IMR-90 (cell line): Measurements from ENCODE around the gene TSGA10. TPM values are rescaled to one million over a fixed set of nuclear protein-coding genes. Genes with fewer than 3 reads are reported as not detected.

Source experiments
- ATAC-seq: fragments of 200-7000 bp; cut with Tn5 transposase; 2 replicates; pipeline ENCODE4 v1.9.1; 2020; ENCODE audit warnings: low read depth, mild to moderate bottlenecking, moderate library complexity
- BruUV-seq: library from RNA; stranded (reverse); fragments of 400-500 nt; replicated peaks from 2 replicates; lab custom pipeline; 2021; lab: Mats Ljungman, UMichigan
- CTCF ChIA-PET: fragments of 300-600 bp; formaldehyde crosslinking; extraction: SDS; loops from one replicate; lab custom pipeline; 2021; ENCODE audit warnings: antibody characterized with exemption; lab: Yijun Ruan, JAX
- POLR2A ChIA-PET: fragments of 300-600 bp; sonication (Branson Sonifier 250); formaldehyde crosslinking; loops from one replicate; lab custom pipeline; 2022; ENCODE audit warnings: antibody characterized with exemption; ENCODE audit not compliant: unreplicated experiment; lab: Charles Lee
- DNase-seq: peaks from one replicate; pipeline ENCODE4 v3.0.0; 2013
- H2AFZ ChIP-seq: replicated peaks from 2 replicates; pipeline ENCODE3; 2013; ENCODE audit warnings: low read length, mild to moderate bottlenecking; ENCODE audit not compliant: poor library complexity
- H2AK5ac ChIP-seq: 2 replicates; pipeline ENCODE4 v1.6.1; 2013; ENCODE audit warnings: low read depth, low read length, inconsistent platforms
- H2AK9ac ChIP-seq: replicated peaks from 2 replicates; pipeline ENCODE3; 2013; ENCODE audit warnings: mild to moderate bottlenecking, low read depth, low read length, moderate library complexity; ENCODE audit not compliant: poor library complexity
- H2BK120ac ChIP-seq: 2 replicates; pipeline ENCODE4 v1.6.1; 2013; ENCODE audit warnings: low read depth, low read length, inconsistent platforms
- H2BK15ac ChIP-seq: 3 replicates; pipeline ENCODE4 v1.6.1; 2013; ENCODE audit warnings: low read depth, low read length, inconsistent platforms
- H2BK20ac ChIP-seq: 2 replicates; pipeline ENCODE4 v1.6.1; 2013; ENCODE audit warnings: low read depth, mild to moderate bottlenecking, inconsistent platforms, low read length, moderate library complexity
- H2BK5ac ChIP-seq: 2 replicates; pipeline ENCODE4 v1.6.1; 2013; ENCODE audit warnings: mild to moderate bottlenecking, low read depth, low read length, inconsistent platforms; ENCODE audit not compliant: poor library complexity, severe bottlenecking
- H3K14ac ChIP-seq: replicated peaks from 2 replicates; pipeline ENCODE4 v1.6.1; 2013; ENCODE audit warnings: low read depth, low read length, inconsistent platforms
- H3K18ac ChIP-seq: 2 replicates; pipeline ENCODE4 v1.6.1; 2013; ENCODE audit warnings: low read depth, low read length, control low read depth
- H3K23ac ChIP-seq: 2 replicates; pipeline ENCODE4 v1.6.1; 2013; ENCODE audit warnings: low read depth, low read length, inconsistent platforms
- H3K27ac ChIP-seq: 2 replicates; pipeline ENCODE4 v1.5.1; 2013; ENCODE audit warnings: mild to moderate bottlenecking, control low read depth, low read length; ENCODE audit not compliant: insufficient read depth
- H3K27me3 ChIP-seq: 2 replicates; pipeline ENCODE4 v1.6.1; 2013; ENCODE audit warnings: low read length; ENCODE audit not compliant: control insufficient read depth, insufficient read depth
- H3K36me3 ChIP-seq: 2 replicates; pipeline ENCODE4 v1.6.1; 2013; ENCODE audit warnings: low read length, mixed read lengths; ENCODE audit not compliant: control insufficient read depth, insufficient read depth
- H3K4ac ChIP-seq: 2 replicates; pipeline ENCODE4 v1.6.1; 2013; ENCODE audit warnings: low read depth, low read length, inconsistent platforms
- H3K4me1 ChIP-seq: 2 replicates; pipeline ENCODE4 v1.6.1; 2013; ENCODE audit warnings: low read length, mixed read lengths; ENCODE audit not compliant: control insufficient read depth, insufficient read depth
- H3K4me2 ChIP-seq: 2 replicates; pipeline ENCODE4 v1.6.1; 2013; ENCODE audit warnings: low read depth, mild to moderate bottlenecking, control low read depth, low read length, moderate library complexity
- H3K4me3 ChIP-seq: 2 replicates; pipeline ENCODE4 v1.5.1; 2013; ENCODE audit warnings: low read depth, mild to moderate bottlenecking, control low read depth, low read length, moderate library complexity; ENCODE audit not compliant: insufficient read depth
- H3K56ac ChIP-seq: 2 replicates; pipeline ENCODE4 v1.6.1; 2013; ENCODE audit warnings: low read length, inconsistent platforms; ENCODE audit not compliant: insufficient read depth; ENCODE audit errors: extremely low read depth
- H3K79me1 ChIP-seq, 2 experiments: 2 replicates each; pipeline ENCODE4 v1.6.1; 2013; ENCODE audit warnings: low read length in 2 of 2, inconsistent platforms in 1 of 2, low read depth in 1 of 2
- H3K9ac ChIP-seq: 2 replicates; pipeline ENCODE4 v1.6.1; 2013; ENCODE audit warnings: low read depth, low read length, control low read depth
- H3K9me1 ChIP-seq: 2 replicates; pipeline ENCODE4 v1.6.1; 2013; ENCODE audit warnings: low read length, inconsistent platforms; ENCODE audit not compliant: insufficient read depth
- H3K9me3 ChIP-seq: 2 replicates; pipeline ENCODE4 v1.6.1; 2013; ENCODE audit warnings: low read length; ENCODE audit not compliant: control insufficient read depth, insufficient read depth
- H4K20me1 ChIP-seq: 2 replicates; pipeline ENCODE4 v1.6.1; 2013; ENCODE audit warnings: low read length, inconsistent platforms; ENCODE audit not compliant: insufficient read depth
- H4K5ac ChIP-seq: 2 replicates; pipeline ENCODE4 v1.6.1; 2013; ENCODE audit warnings: mild to moderate bottlenecking, low read depth, low read length, control low read depth
- H4K8ac ChIP-seq, 2 experiments: 2 replicates each; pipeline ENCODE4 v1.6.1; 2013; ENCODE audit warnings: low read depth in 2 of 2, low read length in 2 of 2, control low read depth in 1 of 2, inconsistent platforms in 1 of 2
- H4K91ac ChIP-seq: 2 replicates; pipeline ENCODE4 v1.6.1; 2013; ENCODE audit warnings: low read depth, low read length, inconsistent platforms; ENCODE audit not compliant: insufficient read depth
- FOS ChIP-seq: fragments of 150-350 bp; IDR thresholded peaks from 2 replicates; pipeline ENCODE4 v1.6.1; 2016; ENCODE audit warnings: low read depth, low read length
- NFE2L2 ChIP-seq: fragments of 150-350 bp; IDR thresholded peaks from 2 replicates; pipeline ENCODE4 v1.6.1; 2016; ENCODE audit warnings: low read depth, mild to moderate bottlenecking, low read length
- RAD21 ChIP-seq: IDR thresholded peaks from 2 replicates; pipeline ENCODE4 v1.6.1; 2012; ENCODE audit warnings: low read length, improper control_type of control experiment
- RFX5 ChIP-seq: IDR thresholded peaks from 2 replicates; pipeline ENCODE4 v1.8.0; 2012; ENCODE audit warnings: low read depth, mild to moderate bottlenecking, low read length, moderate library complexity
- WGBS, 2 experiments: methylation state at CpG; one replicate each; pipeline versions ENCODE4 v1.1.5 to v1.1.7; 2013; ENCODE audit warnings: missing lambda C conversion rate in 2 of 2; ENCODE audit not compliant: insufficient read length in 1 of 2; ENCODE audit errors: extremely low coverage in 2 of 2; 5-methylcytosine and 5-hydroxymethylcytosine counted together
- dilution Hi-C: fragments of 300-500 bp; cut with HindIII; formaldehyde crosslinking; loops from one replicate; pipeline ENCODE4 v1.14.3; 2018; ENCODE audit warnings: low sequenced_read_pairs; ENCODE audit not compliant: unreplicated experiment
- in situ Hi-C: fragments of 300-500 bp; cut with MboI; formaldehyde crosslinking; loops from 3 replicates; pipeline ENCODE4 v1.14.3; 2019; ENCODE audit warnings: low sequenced_read_pairs, inconsistent platforms, mixed read lengths
- intact Hi-C: fragments of 100-400 bp; cut with micrococcal nuclease; formaldehyde crosslinking; loops from 2 replicates; pipeline ENCODE4 v1.10.0; 2022
- polyA plus RNA-seq, 3 experiments: library from polyadenylated mRNA; depleted of rRNA; stranded (reverse); fragments of >200 nt; gene quantifications; 2 replicates each; pipeline ENCODE4 v1.2.3, GENCODE V29; 2012; ENCODE audit warnings: low replicate concordance in 1 of 3
- total RNA-seq: library from RNA; depleted of rRNA; stranded (reverse); fragments of >200 nt; gene quantifications from 2 replicates; pipeline ENCODE4 v1.2.3, GENCODE V29; 2012
- TF ChIP-seq, protein P1 (sequence below): conservative IDR thresholded peaks from 2 replicates; pipeline ENCODE4 v1.5.1; 2012; ENCODE audit warnings: mild to moderate bottlenecking, low read depth, low read length, improper control_type of control experiment

TSGA10 gene
- total and polyA plus RNA-seq, 2 of the 4 experiments (the other 2 are of a cell fraction): 0.32 to 0.54 TPM

- WGBS, 2 experiments: no CpG with 5 or more reads among the region's 2 CpGs
- Histone ChIP-seq H3K9me3 (no peaks in the 10 kb centered on the region; the same call in 1 of the 2 replicates), H2BK15ac (no peak overlapping the region), H3K27ac (no peak overlapping the region), H4K91ac (no peak overlapping the region), H3K18ac (no peak overlapping the region), H3K36me3 (no peaks in the 10 kb centered on the region), H3K56ac (no peak overlapping the region), H2BK20ac (no peak overlapping the region), H3K4ac (no peak overlapping the region), H4K8ac (no peak overlapping the region), H3K27me3 (no peaks in the 10 kb centered on the region), H3K23ac (no peak overlapping the region), H3K79me1 (no peaks in the 10 kb centered on the region), H3K14ac (no peak overlapping the region), H3K9me1 (no peaks in the 10 kb centered on the region), H3K4me3 (no peak overlapping the region), H2AK9ac (no peak overlapping the region), H2AK5ac (no peak overlapping the region), H3K4me2 (no peak overlapping the region), H3K4me1 (no peaks in the 10 kb centered on the region), H4K5ac (no peak overlapping the region), H3K9ac (no peak overlapping the region), H2BK120ac (no peak overlapping the region), H2BK5ac (no peak overlapping the region), H4K20me1 (no peaks in the 10 kb centered on the region), H2AFZ (no peak overlapping the region)
- dilution Hi-C loops: no loop called here
- intact Hi-C loops: no loop called here
- POLR2A ChIA-PET: no interaction called here
- in situ Hi-C loops: no loop called here
- TF ChIP-seq, protein P1, sequence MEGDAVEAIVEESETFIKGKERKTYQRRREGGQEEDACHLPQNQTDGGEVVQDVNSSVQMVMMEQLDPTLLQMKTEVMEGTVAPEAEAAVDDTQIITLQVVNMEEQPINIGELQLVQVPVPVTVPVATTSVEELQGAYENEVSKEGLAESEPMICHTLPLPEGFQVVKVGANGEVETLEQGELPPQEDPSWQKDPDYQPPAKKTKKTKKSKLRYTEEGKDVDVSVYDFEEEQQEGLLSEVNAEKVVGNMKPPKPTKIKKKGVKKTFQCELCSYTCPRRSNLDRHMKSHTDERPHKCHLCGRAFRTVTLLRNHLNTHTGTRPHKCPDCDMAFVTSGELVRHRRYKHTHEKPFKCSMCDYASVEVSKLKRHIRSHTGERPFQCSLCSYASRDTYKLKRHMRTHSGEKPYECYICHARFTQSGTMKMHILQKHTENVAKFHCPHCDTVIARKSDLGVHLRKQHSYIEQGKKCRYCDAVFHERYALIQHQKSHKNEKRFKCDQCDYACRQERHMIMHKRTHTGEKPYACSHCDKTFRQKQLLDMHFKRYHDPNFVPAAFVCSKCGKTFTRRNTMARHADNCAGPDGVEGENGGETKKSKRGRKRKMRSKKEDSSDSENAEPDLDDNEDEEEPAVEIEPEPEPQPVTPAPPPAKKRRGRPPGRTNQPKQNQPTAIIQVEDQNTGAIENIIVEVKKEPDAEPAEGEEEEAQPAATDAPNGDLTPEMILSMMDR: no peak
- TF ChIP-seq NFE2L2 (no peak), RAD21 (no peak), FOS (no peak), RFX5 (no peak)
- ATAC-seq (no peak), DNase-seq (no peak)
- CTCF ChIA-PET: no interaction called here
- BruUV-seq: no TSS peak
Observed at GRCh38 chr2:98975611-98976010, 179.1 kb downstream of the TSGA10 start.
